Smooth muscle cell of the brain vasculature (primary cell): ENCODE measurements around the gene ITLN2.
"Not testable (repeated sequence)": the region's sequence is repeated elsewhere in the genome, so short reads cannot be mapped to it uniquely, and the experiment has no call there.

Experiments used
- DNase-seq: peaks from one replicate; pipeline ENCODE4 v3.0.0-alpha.2; 2012; ENCODE audit warnings: low read depth, low spot score

Gene ITLN2

DNA sequence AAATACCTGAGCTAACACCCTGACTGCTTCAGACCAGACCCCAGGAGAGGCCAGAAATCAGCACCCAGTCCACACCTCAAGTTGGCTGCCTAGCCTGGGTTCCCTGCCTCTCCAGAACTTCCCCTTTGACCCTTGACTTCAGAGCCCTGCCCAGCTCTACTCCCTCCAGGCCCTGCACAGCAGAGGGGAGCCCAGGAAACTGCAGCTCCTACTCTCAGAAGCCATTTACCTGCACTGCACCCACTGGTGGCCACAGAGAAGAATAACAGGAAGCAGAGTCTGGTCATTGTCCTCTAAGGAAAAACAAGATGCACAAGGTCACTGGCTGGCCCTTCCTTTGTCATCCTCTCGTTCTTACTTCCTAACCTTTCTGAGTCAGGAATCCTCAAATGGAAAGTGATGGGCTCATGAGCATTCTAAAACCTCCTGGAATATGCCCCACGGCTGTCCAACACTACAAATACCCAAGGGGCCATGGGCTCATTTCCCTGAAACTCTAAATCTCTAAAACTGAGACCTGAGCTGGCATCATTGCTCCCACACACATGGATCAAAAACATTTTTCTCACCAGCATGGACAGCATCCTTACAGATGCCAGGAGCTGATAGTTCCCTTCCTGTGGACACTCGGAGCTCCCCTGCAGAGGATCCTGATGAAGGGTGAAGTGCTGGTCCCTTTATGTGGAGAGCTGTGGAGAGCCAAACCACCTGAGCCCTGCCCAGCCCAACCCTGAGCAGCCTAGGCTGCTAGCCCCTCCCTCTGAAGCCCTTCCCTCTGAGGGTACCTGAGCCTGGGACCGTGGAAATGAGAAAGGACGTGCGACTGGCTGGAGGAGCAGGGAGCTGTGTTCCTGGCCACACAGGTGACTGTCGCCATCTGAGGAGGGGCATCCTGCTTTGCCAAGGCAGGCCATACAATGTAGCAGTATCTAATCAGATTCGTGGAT is at the start of gene ITLN2:
Gene ITLN2 (minus strand): TSS at position 652 of the 947 bp plus-strand sequence. CDS start 68 bp downstream, at position 584.
- no peak for DNase-seq

DNA sequence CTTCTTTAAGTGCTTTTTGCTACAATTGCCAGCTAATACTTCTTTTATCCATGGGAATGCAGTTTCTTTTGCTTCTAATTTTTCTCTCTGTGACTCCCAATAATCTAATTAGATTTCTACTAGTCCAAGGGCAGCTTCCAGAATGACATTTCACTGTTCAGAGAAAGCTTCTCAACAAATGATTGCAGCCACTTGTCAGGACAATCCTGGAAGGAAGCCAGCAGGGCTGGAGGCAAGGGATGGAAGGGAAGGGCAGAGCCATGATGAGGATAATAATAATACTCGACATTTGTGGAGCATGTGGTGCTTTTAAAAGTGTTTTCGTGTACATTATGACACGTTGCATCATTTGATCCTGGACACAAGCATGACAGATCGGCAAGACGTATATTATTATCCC is 46.9 kb upstream of the ITLN2 start:
- no peak for DNase-seq

DNA sequence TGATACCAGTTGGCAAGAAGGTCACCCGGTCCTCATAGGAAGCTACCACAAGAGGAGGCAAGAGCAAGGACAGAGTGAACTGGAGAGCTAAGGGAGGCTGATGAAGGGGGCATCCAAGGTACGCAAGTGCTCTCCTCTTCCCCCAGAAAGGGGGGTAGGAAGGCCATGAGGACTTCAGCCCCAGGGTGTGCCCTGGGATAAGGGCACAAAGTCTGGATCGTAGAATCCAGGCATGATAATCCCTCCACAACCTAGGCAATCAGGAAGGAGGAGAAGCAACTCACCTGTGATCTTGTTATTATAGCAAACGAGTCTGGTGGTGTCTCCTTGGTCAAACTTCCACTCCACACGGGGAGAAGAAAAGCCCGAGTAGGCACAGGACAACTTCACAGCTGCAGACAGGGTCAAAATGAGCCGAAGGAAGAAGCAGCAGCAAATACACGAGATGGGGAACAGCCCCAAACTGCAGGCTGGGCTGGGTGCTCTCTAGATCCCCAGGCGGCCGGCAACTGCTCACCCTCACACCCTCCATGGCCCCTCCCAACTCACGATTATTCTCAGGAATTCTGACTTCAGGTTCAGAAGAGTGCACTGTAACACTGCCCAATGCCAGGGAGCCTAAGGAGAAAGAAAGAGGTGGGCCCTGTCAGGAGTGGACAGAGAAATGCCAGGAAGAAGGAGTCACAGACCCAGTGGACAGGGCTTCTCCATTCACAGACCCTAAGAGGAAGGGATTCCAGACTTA is 46.3 kb upstream of the ITLN2 start:
- no peak for DNase-seq

DNA sequence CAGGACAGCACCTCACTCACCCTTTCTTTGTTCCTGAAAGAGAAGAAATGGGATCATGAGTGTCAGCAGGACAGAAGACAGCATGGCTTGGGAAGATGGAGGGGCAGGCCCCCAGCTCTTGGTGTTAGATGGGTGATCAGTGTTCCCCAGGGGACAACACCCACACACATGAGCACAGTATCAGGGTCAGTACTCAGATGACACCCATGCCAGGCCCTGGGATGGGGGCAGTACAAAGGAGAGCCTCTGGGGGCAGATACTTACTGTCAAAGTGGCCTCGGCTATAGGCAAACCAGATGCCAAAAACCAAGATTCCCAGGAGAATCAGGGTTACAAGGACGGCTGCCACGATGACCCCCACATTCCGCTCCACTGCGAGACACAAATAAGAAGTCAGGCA is 44.8 kb upstream of the ITLN2 start:
- no peak for DNase-seq

DNA sequence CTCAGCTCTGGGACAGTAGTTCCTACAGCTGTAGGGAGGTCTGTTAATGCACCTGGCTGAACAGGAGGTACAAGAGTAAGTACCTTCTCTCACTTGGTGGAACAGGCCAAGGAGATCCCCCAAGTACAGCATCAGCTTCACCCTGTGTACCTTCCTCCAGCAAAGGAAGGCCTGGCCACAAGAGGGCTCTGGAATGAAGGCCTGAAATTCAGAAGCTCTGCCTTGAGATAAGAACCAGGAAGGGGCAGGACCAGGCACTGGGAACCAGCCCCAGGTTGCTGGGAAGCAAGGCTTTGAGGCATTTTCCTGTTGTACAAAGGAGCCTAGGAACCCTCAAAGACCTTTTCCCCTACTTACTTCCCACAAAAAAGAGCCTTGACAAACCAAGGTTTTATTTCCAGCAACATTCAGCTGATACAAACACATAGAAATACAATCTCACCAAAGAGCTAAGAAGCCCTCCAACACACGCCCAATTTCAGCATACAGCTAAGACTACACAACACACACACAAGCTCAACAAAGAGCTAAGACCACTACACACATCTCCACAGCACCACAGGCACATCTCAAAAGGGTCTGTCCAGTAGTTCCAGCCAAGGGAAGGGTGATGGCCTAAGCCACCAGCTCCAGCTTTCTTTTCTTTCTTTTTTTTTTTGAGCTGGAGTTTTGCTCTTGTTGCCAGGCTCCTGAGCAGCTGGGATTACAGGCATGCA is 42.9 kb upstream of the ITLN2 start:
- DNase-seq = no peak

DNA sequence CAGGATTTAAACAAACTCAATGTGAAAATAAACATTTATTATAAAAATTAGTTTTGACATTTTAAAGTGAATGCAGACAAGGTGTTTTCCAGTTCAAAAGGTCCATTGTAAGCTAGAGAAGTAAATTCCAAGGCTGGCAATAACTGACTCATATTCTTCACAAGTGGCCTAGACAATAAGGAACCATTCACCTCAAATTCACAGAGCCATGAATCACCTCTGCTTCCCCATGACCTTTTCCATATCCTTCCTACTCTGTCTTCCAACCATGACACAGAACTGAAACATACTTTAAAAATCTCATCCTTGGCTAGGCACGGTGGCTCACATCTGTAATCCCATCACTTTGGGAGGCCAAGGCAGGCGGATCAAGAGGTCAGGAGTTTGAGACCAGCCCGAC is 41.6 kb upstream of the ITLN2 start:
- no peak for DNase-seq

DNA sequence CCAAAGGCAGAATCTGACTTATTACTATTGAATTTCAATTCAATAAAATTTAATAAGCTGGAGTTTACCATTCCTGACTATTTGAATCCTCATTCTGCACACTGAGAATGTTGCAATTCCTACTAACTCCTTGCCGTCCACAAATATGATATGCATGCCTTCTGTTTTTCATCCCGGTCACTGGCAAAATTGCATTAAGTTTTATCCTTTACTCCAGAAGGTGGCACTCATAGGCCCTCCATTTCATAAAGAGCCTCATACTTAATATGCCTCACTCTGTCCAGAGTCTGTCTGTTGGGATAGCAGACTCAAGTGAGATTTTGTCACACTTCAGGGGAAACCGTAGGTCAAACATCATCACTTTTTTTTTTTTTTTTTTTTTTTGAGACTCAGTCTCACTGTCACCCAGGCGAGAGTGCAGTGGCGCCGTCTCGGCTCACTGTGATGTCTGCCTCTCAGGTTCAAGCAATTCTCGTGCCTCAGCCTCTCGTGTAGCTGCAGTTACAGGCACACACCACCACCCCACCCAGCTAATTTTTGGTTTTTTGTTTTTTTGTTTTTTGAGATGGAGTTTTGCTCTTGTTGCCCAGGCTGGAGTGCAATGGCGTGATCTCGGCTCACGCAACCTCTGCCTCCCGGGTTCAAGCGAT is 39.1 kb upstream of the ITLN2 start:
- DNase-seq = no peak

DNA sequence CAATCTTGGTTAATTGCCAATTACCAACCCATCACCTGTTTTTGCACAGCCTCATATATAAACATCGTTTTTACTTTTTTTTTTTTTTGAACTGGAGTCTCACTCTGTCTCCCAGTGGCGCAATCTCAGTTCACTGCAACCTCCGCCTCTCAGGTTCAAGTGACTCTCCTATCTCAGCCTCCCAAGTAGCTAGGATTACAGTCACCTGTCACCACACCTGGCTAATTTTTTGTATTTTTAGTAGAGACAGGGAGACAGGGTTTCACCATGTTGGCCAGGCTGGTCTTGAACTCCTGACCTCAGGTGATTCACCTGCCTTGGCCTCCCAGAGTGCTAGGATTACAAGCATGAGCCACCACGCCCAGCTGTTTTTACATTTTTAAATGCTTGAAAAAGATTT is 37.4 kb upstream of the ITLN2 start:
- not testable (repeated sequence) for DNase-seq

DNA sequence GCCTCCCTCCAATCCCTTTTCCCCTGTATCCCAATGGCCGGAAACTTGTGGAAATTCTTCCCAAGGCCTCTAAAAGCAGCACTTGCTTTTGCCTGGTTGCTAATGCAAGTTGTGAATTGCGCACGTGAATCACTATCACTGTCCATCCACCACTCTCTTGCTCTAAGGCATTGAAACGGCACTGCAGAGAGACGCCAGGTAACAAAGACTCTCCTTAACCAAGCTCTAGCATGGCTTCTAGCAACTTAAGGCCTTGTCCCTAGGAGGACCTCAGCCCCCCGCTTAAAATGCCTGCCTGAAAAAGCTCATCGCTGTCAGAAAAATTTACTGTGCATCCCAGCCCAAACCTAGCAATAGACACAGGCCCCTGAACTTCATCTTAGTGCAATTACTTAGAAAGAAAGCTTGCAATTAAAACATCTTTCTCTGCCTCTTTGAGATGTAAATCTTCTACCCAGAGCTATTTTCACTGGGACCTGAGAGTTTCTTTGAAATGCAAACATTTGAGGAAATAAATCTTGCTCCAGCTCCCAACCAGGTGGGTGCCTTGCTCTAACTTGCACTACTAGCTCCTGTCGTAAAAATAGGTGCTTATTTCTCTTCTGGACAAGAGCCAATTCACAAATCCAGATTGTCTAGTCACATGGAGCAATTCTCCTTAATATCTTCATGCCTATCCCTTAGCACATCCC is 32.9 kb upstream of the ITLN2 start:
- DNase-seq = no peak

DNA sequence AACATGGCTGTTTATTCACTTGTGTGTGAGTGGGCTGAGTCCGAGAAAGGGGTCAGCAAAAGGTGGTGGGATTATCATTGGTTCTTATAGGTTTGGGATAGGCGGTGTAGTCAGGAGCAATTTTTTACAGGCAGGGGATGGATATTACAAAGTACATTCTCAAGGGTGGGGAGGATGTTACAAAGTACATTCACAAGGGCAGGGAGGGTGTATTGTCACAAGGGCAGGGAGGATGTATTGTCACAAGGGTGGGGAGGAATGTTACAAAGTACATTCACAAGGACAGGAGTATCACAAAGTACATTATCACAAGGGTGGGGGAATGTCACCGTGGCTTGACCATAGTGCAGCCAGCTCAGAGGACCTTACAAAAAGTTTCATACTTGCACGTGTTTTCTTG is 31.1 kb upstream of the ITLN2 start:
- no peak for DNase-seq

DNA sequence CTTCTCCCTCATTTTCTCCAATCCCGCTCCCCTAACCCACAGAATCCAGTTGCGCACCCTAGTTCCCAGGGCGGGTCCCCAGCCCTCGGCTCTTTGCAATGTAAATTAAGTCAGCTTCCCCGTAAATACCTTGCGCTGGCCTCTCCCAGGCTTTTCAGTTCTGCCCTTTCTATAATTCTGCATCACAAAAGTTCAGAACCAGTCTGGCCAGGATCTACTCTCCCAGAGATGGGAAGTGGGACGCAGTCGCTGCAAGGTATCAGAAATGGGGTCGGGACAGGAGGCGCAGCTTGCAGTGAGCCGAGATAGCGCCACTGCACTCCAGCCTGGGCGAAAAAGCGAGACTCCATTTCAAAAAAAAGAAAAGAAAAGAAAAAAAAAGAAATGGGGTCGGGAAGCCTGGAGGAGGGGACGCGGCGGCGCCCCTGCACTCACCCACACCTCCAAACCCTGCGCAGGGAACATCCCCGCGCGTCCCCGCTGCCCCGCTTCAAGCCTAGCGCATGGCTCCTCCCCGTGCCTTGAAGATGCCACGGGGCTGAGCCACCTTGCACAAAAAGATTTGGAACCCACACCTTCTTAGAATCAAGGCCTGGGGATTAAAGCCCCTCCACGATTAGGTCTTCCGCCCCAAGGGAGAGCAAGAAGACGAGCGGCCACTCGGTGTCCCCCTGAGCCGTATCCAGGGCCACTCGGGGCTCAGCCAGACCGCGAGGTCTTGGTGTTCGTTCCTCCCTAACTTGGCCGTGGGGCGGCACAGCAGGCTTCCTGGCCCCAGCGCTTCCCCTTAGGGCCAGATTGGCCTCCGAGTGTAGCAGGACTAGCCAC is 27.2 kb upstream of the ITLN2 start:
- no peak for DNase-seq

DNA sequence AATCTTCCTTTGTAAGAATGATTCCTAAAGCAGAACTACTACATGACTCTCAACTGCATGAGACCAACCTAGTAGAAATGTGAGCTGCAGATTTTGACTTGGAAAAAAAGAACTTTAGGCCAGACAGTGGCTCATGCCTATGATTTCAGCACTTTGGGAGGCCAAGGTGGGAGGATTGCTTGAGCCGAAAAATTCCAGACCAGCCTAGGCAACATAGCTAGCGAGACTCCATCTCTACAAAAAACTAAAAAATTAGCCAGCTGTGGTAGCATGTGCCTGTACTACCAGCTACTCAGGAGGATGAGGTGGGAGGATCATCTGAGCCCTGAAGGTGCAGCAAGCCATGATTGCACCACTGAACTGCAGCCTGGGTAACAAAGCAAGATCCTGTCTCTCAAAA is 24.7 kb upstream of the ITLN2 start:
- DNase-seq = no peak

DNA sequence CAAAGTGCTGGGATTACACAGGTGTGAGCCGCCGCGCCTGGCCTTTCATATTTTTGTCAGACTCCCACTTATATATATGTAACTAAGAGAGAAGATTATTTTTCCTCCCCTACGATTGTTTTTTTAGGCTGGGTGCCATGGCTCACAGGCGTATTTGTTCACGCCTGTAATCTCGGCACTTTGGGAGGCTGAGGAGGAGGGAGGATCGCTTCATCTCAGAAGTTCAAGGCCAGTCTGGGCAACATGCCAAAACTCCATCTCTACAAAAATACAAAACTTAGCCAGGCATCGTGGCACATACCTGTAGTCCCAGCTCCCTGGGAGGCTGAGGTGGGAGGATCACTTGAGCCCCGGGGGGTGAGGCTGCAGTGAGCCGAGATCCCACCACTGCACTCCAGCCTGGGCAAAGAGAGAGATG is 23.9 kb upstream of the ITLN2 start:
- no peak for DNase-seq

DNA sequence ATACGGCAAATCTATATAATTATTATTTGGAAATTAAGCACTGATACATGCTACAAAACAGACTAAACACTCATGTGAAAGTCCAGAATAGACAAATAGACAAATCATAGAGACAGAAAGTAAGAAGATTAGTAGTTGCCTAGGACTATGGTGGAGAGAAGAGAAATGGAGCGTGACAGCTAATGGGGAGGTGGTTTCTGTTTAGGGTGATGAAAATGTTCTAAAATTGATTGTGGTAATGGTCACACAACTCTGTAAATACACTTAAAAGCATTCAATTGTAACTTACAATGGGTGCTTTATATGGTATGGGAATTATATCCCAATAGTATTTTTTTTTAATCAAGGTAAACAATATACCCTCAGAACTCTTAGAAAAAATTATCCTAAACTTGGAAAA is 20.4 kb upstream of the ITLN2 start:
- DNase-seq = no peak

DNA sequence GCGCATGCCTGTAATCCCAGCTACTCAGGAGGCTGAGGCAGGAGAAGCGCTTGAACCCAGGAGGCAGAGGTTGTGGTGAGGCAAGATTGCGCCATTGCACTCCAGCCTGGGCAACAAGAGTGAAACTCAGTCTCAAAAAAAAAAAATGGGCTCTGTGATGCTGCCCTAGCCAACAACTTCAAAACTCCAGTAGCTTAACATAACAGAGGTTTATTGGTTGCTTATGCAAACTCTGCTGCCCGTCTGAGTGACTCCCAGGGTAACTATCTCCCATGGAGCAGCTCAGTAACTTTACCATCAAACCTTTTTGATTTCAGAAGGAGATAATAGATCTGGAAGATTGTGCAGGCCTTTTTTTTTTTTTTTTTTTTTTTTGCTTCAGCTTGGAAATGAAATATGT is 18.9 kb upstream of the ITLN2 start:
- no peak for DNase-seq

DNA sequence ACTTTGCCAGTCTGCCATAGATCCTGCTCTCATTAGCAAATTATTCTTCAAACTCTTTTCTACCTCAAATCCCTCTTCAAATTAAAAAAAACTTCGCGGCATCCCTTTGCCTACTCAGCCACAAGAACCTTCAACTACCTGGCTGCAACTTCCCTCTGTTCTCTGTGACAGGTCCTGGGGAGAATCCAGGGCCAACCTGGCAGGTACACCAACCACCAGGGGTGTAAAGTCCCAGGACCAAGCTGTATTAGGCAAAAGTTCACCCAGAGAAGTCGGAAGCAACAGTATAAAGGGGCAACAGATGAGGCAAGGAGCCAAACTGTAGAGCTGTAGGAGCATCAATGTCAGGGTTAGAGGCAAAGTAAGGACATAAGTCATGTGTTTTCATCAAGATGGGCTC is 18.3 kb upstream of the ITLN2 start:
- DNase-seq = no peak

DNA sequence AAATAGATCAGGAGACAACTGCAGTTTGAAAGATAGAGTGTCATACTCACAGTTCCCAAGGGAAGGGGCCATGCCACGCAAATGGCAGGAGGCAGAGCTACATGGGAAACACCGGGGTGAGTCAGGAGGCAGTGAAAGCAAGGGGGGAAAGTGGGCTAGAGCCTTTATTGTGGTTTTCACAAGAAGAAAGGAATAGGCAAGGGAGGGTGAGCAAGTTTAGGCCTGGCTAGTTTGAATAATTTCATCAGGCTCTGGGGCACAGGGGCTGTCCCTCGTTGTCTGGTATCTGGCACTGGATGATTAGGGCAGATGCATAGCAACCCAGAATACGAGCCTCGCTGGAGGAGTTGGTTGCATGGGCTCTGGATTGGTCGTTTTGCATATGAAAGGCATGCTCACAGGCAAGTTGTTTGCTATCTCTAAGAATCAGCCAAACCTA is 17.0 kb upstream of the ITLN2 start:
- no peak for DNase-seq

DNA sequence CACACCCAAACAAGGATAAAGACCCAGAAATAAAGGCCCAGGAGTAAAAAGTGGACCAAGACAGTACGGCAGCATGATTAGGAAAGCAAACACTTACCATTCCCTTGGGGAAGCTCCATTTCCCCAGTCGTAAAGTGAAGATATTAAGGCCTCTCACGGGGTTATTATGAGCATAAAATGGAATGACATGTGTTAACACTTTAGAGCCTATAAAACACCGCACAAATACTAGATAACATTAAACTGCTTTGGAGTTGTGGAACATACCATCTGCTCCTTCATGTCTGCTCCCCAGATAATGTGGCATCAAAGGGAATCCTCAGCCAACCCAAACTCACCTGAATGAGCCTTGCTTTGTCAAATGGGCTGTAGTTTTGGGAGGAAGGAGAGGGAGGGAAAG is 8.9 kb upstream of the ITLN2 start:
- DNase-seq = no peak

DNA sequence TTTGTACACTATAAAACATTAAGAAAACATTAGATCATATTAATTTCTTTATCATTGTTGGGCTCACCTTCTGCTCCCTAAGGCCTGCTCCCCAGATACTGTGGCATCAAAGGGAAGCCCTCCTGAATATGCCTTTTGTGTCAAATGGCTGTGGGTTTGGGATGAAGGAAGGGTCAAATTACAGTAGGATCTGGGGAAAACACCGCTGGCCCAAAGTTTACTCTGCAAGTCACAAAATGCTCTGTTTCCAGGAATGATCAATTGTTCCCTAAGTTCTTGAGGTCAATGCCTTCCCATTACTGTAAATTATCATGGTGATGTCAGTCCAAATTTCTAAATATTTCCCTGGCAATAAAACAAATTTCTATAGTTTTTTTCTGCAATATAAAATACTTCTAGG is 6.8 kb upstream of the ITLN2 start:
- no peak for DNase-seq

DNA sequence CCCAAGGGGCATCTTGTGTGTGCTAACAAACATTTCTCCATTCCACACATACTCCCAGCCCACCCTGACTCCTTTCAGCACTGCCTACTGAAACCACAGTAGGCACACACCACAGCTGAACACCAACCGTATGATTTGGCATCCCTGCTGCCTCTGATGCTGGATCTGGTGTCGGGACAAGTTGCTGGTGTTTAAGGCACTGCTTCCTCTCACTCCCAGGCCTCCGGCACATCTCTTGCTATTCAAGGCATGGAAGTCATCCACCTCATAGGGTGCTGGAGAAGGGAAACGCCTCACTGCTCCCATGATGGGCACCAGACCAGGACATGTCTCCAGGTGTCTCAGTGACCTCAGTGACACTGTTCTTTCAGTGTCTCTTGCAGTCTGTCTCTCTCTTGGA is 2.4 kb upstream of the ITLN2 start:
- no peak for DNase-seq
